HCT116 (cell line): Measurements from ENCODE around the gene TMOD3. TPM values are rescaled to one million over a fixed set of nuclear protein-coding genes. Genes with fewer than 3 reads are reported as not detected.
A peak's percentile ranks its signal among the peaks of the same experiment; 100 is the strongest.

Experiments
- ATAC-seq: fragments of 200-7000 bp; cut with Tn5 transposase; 2 replicates; pipeline ENCODE4 v1.9.1; 2020; ENCODE audit warnings: mild to moderate bottlenecking, moderate library complexity
- BruUV-seq: library from RNA; stranded (reverse); fragments of 400-500 nt; replicated peaks from 2 replicates; lab custom pipeline; 2021; lab: Mats Ljungman, UMichigan
- CTCF ChIA-PET: fragments of 300-600 bp; sonication (Branson Sonifier 250); formaldehyde crosslinking; loops from one replicate; lab custom pipeline; 2021; ENCODE audit warnings: antibody characterized with exemption; lab: Charles Lee
- POLR2A ChIA-PET: fragments of 300-600, 350-600 bp; sonication (Branson Sonifier 250); formaldehyde crosslinking; loops from one replicate; lab custom pipeline; 2021; ENCODE audit warnings: antibody characterized with exemption; lab: Charles Lee
- RAD21 ChIA-PET, 2 experiments: fragments of 300-600 bp; sonication (Branson Sonifier 250); formaldehyde crosslinking; loops; one replicate each; lab custom pipeline; 2023; ENCODE audit warnings: low total read pairs in 2 of 2; ENCODE audit not compliant: uncharacterized antibody in 2 of 2, unreplicated experiment in 2 of 2, low non-redundant PET in 1 of 2; lab: Charles Lee
- DNase-seq: peaks from one replicate; pipeline ENCODE4 v3.0.0-alpha.2; 2010; ENCODE audit warnings: low read depth, low spot score
- H2AFZ ChIP-seq: fragments of 200-600 bp; shearing (Covaris generic), sonication (generic); 2 replicates; pipeline ENCODE4 v1.6.1; 2017; ENCODE audit warnings: low read depth, mixed run types, mixed read lengths, antibody characterized with exemption, low read length; ENCODE audit not compliant: poor library complexity, severe bottlenecking
- H3K27ac ChIP-seq: 2 replicates; pipeline ENCODE4 v1.5.1; 2012; ENCODE audit warnings: low read depth, low read length
- H3K27me3 ChIP-seq: fragments of 200-600 bp; sonication (generic); 2 replicates; pipeline ENCODE4 v1.6.1; 2016; ENCODE audit warnings: mixed run types, low read length, mixed read lengths; ENCODE audit not compliant: insufficient read depth
- H3K36me3 ChIP-seq, 2 experiments: fragments of 200-500 bp in 1 of 2; fragments of 200-600 bp in 1 of 2; sonication (Bioruptor generic) in 1 of 2; sonication (generic) in 1 of 2; 2 replicates each; pipeline versions ENCODE4 v1.5.1 to v1.6.1; 2014 to 2016; ENCODE audit warnings: low read length in 2 of 2, inconsistent platforms in 1 of 2, mixed read lengths in 1 of 2, mixed run types in 1 of 2; ENCODE audit not compliant: insufficient read depth in 2 of 2, control insufficient read depth in 1 of 2
- H3K4me1 ChIP-seq, 2 experiments: fragments of 200-600 bp in 1 of 2; sonication (generic) in 1 of 2; 2 replicates each; pipeline versions ENCODE4 v1.5.1 to v1.6.1; 2012 to 2017; ENCODE audit warnings: low read length in 2 of 2, inconsistent platforms in 1 of 2, mild to moderate bottlenecking in 1 of 2, mixed read lengths in 1 of 2, mixed run types in 1 of 2, moderate library complexity in 1 of 2; ENCODE audit not compliant: insufficient read depth in 2 of 2, control insufficient read depth in 1 of 2
- H3K4me2 ChIP-seq: fragments of 200-600 bp; sonication (generic); 2 replicates; pipeline ENCODE4 v1.6.1; 2017; ENCODE audit warnings: mixed run types, low read length, mixed read lengths
- H3K4me3 ChIP-seq, 2 experiments: fragments of 200-600 bp in 1 of 2; sonication (generic) in 1 of 2; replicated peaks in 1 of 2; 2 replicates each; pipeline ENCODE4 v1.5.1; 2011 to 2016; ENCODE audit warnings: low read length in 2 of 2, control low read depth in 1 of 2, low read depth in 1 of 2, mild to moderate bottlenecking in 1 of 2, mixed read lengths in 1 of 2, mixed run types in 1 of 2
- H3K79me2 ChIP-seq: fragments of 200-600 bp; sonication (generic); 2 replicates; pipeline ENCODE4 v1.6.1; 2017; ENCODE audit warnings: mild to moderate bottlenecking, mixed run types, low read length, moderate library complexity, mixed read lengths; ENCODE audit not compliant: insufficient read depth
- H3K9ac ChIP-seq: fragments of 200-600 bp; sonication (generic); 2 replicates; pipeline ENCODE4 v1.6.1; 2016; ENCODE audit warnings: low read length, mixed read lengths
- H3K9me2 ChIP-seq: fragments of 200-600 bp; sonication (generic), shearing (Covaris generic); 2 replicates; pipeline ENCODE4 v1.6.1; 2017; ENCODE audit warnings: mixed run types, mild to moderate bottlenecking, moderate library complexity; ENCODE audit not compliant: insufficient read depth
- H3K9me3 ChIP-seq, 2 experiments: fragments of 200-500 bp in 1 of 2; fragments of 200-600 bp in 1 of 2; sonication (Bioruptor generic) in 1 of 2; sonication (generic) in 1 of 2; 2 replicates each; pipeline ENCODE4 v1.6.1; 2014 to 2017; ENCODE audit warnings: low read length in 2 of 2, mixed read lengths in 2 of 2, inconsistent platforms in 1 of 2, low read depth in 1 of 2, mild to moderate bottlenecking in 1 of 2, mixed run types in 1 of 2, moderate library complexity in 1 of 2; ENCODE audit not compliant: control insufficient read depth in 1 of 2, insufficient read depth in 1 of 2
- H4K20me1 ChIP-seq: fragments of 200-600 bp; sonication (generic), shearing (Covaris generic); 2 replicates; pipeline ENCODE4 v1.6.1; 2017; ENCODE audit warnings: mixed run types, mild to moderate bottlenecking, moderate library complexity; ENCODE audit not compliant: insufficient read depth
- CBX3 ChIP-seq: IDR thresholded peaks from 2 replicates; pipeline ENCODE4 v1.6.1; 2012; ENCODE audit warnings: low read depth
- ELF1 ChIP-seq: IDR thresholded peaks from 2 replicates; pipeline ENCODE4 v1.6.1; 2012; ENCODE audit warnings: low read depth, borderline replicate concordance
- MAX ChIP-seq: IDR thresholded peaks from 2 replicates; pipeline ENCODE4 v1.6.1; 2012
- SRF ChIP-seq: IDR thresholded peaks from 2 replicates; pipeline ENCODE4 v1.6.1; 2012; ENCODE audit warnings: low read depth
- YY1 ChIP-seq: IDR thresholded peaks from 2 replicates; pipeline ENCODE4 v1.6.1; 2011; ENCODE audit warnings: low read length, low read depth, moderate library complexity, mild to moderate bottlenecking; ENCODE audit not compliant: insufficient replicate concordance; ENCODE audit errors: extremely low read depth
- intact Hi-C: fragments of 100-400 bp; cut with micrococcal nuclease; formaldehyde crosslinking; loops from 2 replicates; pipeline ENCODE4 v1.10.0; 2022
- total RNA-seq: library from RNA; stranded (reverse); gene quantifications from one replicate; pipeline ENCODE4 v1.2.1, GENCODE V29; 2021; ENCODE audit not compliant: unreplicated experiment
- TF ChIP-seq, protein P1 (sequence below), 3 experiments: fragments of 200-600 bp in 1 of 3; sonication (generic) in 1 of 3; IDR thresholded peaks in 2 of 3; conservative IDR thresholded peaks in 1 of 3; 2 replicates each; pipeline ENCODE4 v1.5.1; 2012 to 2017; ENCODE audit warnings: low read depth in 2 of 3, low read length in 2 of 3, antibody characterized with exemption in 1 of 3, borderline replicate concordance in 1 of 3, control low read depth in 1 of 3, mild to moderate bottlenecking in 1 of 3, mixed read lengths in 1 of 3, mixed run types in 1 of 3, moderate library complexity in 1 of 3; ENCODE audit not compliant: insufficient read depth in 1 of 3

TMOD3 gene
- total RNA-seq, 1 experiment from 2014 or later: 78.8 TPM

DNA sequence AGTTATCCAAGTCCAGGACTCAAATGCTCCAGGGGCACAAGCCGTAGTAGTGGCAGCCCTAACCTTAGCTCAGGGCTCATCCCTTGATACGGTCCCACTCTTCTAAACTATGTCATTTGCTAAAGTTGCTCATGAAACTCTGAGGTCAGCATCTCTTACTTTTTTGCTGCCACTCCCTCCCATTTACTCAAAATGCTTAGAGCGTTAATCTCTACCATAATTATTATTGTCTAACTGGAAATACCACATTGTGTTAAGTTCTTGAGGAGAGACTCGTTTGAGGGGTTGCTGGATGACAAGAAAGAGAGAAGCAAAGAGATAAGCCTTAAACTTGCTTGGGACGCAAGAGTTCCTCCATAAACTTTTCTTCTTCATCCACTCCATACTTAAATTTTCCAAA lies 26.9 kb upstream of the TMOD3 start (continued):
- TF ChIP-seq SRF (no peak), MAX (no peak), ELF1 (no peak)

DNA sequence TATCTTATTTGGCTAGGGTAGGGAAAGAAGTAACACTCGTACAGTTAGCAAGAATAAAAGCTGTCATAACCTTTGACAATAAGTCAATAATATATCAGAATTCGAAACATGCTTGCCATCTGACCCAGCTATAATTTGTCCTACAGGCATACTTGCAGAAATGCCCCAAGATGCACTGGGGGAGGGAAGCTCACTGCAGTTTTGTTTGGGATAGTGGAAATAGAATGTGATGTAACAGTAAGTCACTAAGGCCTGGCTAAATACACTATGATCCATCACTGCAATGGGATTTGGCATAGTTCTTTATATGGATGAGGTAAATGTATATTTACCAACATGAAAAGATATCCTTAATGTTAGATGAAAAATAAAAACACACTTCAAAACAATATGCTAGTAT lies 25.5 kb upstream of the TMOD3 start:
- DNase-seq: peak; percentile 6
- Histone ChIP-seq H2AFZ (no peak overlapping the region), H3K4me1 (peaks cover 4 to 8% of the 10 kb centered on the region in 2 experiments; a peak in 3 of 4 replicates), H3K36me3 (no peaks in the 10 kb centered on the region), H4K20me1 (no peaks in the 10 kb centered on the region), H3K79me2 (no peaks in the 10 kb centered on the region), H3K4me2 (no peak overlapping the region), H3K9me3 (no peaks in the 10 kb centered on the region), H3K4me3 (no peak overlapping the region), H3K27me3 (no peaks in the 10 kb centered on the region), H3K27ac (no peak overlapping the region), H3K9me2 (no peaks in the 10 kb centered on the region), H3K9ac (no peak overlapping the region)
- no peak for ATAC-seq
- no peak for TF ChIP-seq ELF1
- TF ChIP-seq, protein P1, sequence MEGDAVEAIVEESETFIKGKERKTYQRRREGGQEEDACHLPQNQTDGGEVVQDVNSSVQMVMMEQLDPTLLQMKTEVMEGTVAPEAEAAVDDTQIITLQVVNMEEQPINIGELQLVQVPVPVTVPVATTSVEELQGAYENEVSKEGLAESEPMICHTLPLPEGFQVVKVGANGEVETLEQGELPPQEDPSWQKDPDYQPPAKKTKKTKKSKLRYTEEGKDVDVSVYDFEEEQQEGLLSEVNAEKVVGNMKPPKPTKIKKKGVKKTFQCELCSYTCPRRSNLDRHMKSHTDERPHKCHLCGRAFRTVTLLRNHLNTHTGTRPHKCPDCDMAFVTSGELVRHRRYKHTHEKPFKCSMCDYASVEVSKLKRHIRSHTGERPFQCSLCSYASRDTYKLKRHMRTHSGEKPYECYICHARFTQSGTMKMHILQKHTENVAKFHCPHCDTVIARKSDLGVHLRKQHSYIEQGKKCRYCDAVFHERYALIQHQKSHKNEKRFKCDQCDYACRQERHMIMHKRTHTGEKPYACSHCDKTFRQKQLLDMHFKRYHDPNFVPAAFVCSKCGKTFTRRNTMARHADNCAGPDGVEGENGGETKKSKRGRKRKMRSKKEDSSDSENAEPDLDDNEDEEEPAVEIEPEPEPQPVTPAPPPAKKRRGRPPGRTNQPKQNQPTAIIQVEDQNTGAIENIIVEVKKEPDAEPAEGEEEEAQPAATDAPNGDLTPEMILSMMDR (IDR thresholded peaks at IDR 0.05 in 2 of 3, conservative IDR thresholded peaks at IDR 0.05 in 1 of 3; ENCODE audit: borderline replicate concordance in 1 of 3, insufficient read depth in 1 of 3, low read depth in 2 of 3, low read length in 2 of 3): no peak
- no peak for TF ChIP-seq CBX3
- no peak for TF ChIP-seq YY1
- RAD21 ChIA-PET: no interaction called here
- intact Hi-C loops: loop anchor here (5.0 kb wide), 1 partner anchor 103 kb away; no protein-coding TSS in a partner anchor
- BruUV-seq: no TSS peak
- POLR2A ChIA-PET: interaction anchor here (0.6 kb wide), 1 partner anchor 143 kb away, joined by 3 read pairs; no protein-coding TSS in a partner anchor
- CTCF ChIA-PET: no interaction called here
